Pons (tissue), 1 donor: Measurements from ENCODE around the gene PKP1.

ENCODE experiments used
- DNase-seq: peaks from one replicate; pipeline ENCODE4 v3.0.0-alpha.2; 2016; ENCODE audit warnings: low spot score

Gene PKP1

GRCh38 chr1:201260648-201261311 lies 22.5 kb upstream of the PKP1 start:
- DNase-seq = no peak

DNA sequence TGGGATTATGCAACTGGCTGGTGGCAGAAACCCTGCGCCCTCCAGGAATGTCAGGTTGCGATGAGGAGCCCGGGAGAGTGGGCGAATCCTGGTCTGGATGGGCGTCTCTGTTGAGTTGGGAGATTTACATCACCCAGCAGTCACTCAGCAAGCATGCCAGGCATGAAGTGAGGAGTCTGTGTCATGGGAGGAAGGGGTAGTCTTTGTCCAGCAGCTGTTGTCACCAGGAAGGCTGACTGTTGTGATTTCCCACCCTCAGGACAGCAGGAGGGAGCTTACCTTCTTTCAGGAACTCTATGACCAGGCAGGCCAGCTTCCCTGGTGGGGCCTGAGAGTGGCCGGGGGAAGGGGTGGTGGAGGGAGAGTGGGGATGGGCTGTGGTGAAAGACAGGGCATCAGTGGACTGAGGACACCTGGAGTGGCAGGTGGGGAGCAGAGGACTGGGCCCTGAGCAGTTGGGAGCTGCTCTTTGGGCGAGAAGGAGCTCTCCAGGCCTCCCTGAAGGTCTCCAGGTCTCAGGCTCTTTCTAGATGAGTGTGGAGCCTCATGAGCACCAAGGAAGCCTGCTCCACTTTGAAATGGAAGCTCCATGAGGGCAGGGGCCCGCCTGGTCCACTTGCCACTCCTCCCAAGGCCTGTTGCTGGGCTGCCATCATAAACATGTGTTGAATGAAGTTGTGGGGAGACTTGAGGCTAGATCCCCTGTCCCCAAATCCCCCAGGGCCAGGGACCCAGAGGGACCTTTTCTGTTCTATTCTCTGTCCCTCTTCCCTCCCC lies 21.3 kb upstream of the PKP1 start:
- no peak for DNase-seq

DNA sequence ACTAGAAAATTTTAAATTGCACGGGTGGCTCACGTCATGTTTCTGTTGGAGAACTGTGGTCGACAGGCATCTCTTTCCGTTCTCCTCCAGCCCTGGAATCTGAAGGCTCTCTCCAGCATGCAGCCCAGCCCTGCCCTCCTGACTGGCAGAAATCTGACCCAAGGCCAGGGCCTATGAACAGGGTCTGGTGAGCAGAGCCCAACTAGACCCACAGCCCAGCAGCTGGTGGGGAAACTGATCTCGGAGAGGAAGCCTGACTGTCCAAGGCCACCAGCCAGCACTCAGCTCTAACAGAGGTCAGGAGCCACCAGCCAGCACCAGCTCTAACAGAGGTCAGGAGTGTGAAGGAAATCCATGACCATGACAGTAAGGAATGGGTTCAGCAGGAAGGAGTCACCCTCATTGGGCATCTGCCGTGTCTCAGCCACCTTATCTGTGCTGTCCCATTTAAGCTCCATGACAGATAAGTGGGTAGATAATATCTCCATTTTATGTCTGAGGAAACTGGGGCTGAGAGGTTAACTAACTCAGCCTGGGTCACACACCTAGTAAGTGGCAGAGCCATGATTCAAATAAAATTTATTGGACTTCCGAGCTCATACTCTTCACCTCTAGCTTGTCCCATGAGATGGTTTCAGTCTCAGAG lies 20.2 kb upstream of the PKP1 start:
- DNase-seq = no peak

GRCh38 chr1:201264072-201264471 lies 19.2 kb upstream of the PKP1 start:
- no peak for DNase-seq

DNA sequence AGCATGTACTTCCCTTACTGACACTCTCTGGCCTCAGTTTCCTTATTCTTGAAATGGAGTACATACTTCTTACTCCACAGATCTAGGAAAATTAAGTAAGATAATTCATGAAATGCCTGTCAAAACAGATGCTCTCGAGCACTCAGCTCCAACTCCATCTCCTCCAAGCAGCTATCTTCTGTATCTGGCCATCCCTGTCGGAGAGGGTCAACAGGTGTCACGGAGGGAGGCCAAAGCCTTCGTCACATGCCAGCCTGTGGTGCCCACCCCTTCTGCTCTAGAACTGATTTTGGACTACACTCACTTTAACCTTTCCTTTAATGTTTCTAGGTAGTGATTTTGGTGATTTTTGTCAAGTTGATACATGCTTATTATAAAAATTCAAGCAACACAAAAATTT lies 18.8 kb upstream of the PKP1 start:
- DNase-seq = no peak

DNA sequence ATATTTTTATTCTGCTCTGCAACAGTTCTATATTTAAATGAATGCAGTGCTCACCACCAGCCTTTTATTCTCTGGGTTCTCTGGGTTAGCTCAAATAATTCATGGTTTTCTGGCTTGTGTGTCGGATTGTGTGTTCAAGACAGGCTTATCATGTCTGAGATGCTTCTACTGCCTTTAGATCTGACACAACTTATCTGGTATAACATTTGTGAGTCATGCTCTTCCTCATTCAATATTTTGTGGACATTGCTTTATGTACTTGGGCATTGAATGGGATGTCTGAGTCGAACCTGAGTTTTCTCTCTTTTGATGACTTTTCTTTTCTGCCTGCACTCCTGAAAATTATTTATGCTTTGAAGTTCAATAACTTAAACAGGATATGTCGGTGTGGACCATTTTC lies 17.6 kb upstream of the PKP1 start:
- no peak for DNase-seq

- DNase-seq = no peak
Observed at GRCh38 chr1:201266276-201266675, 17.0 kb upstream of the PKP1 start.

GRCh38 chr1:201266774-201267173 lies 16.5 kb upstream of the PKP1 start:
- DNase-seq = no peak

DNA sequence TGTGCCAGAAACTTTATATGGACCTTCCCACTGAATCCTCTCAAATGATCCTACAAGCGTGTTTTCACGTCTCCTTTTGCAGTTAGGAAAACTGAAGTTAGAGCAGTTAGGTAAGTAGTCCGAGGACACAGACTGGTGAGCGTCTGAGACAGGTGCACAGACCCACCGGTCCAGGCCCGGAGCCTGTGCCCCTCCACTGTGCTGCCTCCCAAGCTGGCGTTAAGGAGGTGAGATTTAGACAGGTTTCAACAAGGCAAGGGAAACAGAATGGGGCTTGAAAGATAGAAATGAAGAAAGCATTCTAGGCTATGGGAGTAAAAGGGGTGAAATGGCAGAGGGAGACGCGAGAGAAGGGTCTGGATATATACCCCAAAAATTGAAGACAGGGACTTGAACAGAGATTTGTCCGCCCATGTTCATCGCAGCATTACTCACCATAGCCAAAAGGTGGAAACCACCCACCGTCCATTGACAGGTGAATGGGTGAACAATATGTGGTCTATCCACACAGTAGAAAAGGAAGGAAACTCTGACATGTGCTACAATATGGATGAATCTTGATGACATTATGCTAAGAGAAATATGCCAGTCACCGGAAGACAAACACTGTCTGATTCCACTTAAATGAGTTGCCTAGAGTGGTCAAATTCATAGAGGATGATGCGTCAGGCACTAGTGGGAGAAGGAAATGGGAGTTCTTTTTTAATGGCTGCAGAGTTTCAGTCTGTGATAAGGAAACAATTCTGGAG lies 15.7 kb upstream of the PKP1 start:
- DNase-seq = no peak

DNA sequence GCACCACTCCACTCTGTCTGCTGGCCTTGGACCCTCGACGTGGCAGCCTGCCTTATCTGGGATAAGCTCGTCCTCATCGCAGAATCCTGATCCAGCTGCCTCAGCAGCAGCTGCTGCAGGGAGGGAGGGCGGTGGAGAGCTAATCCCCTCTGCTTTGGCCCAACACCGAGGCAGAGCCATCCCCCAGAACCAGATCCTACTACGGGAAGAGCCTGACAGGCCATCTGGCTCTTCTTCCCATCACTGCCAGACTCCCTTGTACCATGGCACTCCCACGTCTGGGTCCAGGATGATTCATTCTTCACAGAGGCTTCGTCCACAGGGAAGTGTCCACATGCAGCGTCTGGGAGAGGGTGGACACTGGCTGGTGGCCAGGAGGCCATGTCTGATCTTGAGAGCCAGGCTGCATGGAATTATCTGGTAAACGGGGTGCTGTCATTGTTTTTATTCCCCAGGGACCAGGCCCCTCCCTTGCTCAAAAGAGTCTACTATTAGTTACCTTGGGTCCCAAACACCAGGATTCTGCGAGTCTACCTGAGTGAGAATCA lies 14.6 kb upstream of the PKP1 start:
- no peak for DNase-seq

- DNase-seq = no peak
Observed at GRCh38 chr1:201269281-201269680, 14.0 kb upstream of the PKP1 start.

GRCh38 chr1:201269900-201270410 lies 13.4 kb upstream of the PKP1 start:
- DNase-seq = no peak

DNA sequence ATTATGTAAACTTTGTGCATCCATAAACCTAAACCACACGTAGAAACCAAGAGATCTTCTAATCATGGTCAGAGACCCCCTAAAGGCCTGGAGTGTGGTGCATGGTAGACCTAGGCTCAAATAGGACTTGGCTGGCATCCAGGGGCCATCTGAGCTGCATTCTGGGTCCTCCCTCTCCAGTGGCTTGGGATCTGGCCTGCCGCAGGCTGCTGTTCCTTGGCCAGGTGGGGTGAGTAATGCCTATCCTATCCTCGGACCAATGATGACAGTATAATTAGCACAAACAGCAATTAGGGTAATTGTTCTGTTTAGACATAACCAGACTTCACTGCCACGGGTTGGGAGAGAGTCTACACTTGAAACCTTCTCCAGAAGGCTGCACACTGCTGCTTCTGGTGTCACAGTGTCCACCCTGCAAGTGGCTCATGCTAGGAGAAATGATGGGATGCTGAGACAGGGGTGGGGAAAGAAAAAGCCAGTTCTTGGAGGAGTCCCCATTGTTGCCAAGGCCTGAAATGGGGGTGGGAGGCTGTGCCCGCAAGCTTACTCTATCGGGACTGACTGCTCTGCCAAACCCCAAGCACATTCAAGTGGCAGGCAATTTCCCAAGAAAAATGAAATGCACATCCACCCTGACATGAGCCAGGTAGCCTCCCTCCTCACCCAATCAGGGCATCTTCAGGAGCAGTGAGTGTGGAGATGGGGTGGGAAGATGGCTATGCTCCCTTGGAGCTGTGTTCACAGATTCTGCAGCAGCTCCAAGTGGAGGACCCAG lies 12.5 kb upstream of the PKP1 start:
- no peak for DNase-seq

- no peak for DNase-seq
Observed at GRCh38 chr1:201272799-201273198, 10.5 kb upstream of the PKP1 start.

GRCh38 chr1:201274616-201275252 lies 8.6 kb upstream of the PKP1 start:
- DNase-seq = no peak

DNA sequence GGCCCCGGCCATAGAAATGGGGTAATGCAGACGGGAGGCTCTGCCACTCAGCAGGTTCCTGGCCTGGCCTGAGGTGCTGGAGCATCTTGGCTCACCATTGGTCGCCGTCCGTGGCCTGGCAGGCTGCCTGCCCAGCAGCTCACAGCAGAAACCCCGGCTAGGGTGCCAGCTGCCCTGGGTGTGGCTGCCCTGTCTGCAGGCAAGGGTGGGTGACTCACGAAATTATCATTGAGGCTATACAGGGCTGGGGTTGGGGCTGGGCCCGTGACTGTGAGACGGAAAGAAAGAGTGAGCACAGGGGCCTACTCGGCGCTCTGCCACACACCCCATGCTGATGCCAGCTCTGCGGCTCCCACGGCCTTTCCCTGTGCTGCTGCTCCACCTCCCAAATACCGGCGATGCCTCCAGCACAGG lies 8.0 kb upstream of the PKP1 start:
- DNase-seq = no peak

DNA sequence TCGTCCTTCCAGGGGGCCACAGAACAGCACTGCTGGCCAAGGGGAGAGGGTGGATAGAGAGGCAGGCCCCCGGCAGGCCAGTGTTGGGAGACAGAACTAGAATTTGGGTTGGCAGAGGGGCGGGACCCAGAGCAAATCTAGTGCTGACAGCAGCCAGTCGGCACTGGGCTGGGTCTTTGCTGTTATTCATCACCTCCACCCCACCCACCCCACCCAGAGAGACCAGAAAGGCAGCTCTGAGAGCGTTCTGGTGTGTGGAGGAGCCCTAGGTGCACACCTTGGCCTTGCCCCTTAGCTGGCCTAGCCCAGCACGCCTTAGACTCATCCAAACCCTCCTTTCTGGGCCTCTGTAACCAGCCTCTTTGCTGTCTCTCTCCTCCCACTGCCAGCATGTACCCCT lies 6.4 kb upstream of the PKP1 start:
- DNase-seq = no peak

DNA sequence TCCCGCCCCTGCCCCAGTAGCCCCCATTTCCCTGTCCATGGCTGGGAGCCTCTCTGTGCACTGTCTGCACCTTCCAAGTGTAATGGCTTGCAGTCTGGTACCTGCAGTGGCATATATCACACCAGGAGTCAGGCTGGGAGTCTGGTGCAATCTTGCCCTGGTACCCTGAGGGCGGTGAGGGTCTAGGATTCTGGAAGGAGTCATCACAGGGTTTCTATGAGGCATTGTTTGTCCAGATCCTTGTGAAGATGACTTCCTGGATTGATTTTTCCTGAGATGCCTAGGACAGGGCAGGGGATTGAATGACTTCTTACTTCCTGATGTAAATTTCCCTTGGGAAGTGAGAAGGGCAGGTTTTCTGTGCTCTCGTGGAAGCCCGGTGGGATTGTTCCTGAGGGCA lies 5.9 kb upstream of the PKP1 start:
- no peak for DNase-seq

- DNase-seq = no peak
Observed at GRCh38 chr1:201279313-201279712, 4.0 kb upstream of the PKP1 start.

- DNase-seq = no peak
Observed at GRCh38 chr1:201280884-201281283, 2.4 kb upstream of the PKP1 start.

GRCh38 chr1:201281573-201281972 lies 1.7 kb upstream of the PKP1 start:
- DNase-seq = no peak
